Lung (tissue), 12 donors: Measurements from ENCODE around the gene PCDHB11. TPM values are rescaled to one million over a fixed set of nuclear protein-coding genes. Genes with fewer than 3 reads are reported as not detected.

Source experiments
- ATAC-seq: fragments of 200-7000 bp; cut with Tn5 transposase; one replicate; pipeline ENCODE4 v1.9.1; 2020; ENCODE audit warnings: moderate number of reproducible peaks; ENCODE audit not compliant: insufficient read depth, low FRiP score
- DNase-seq, 3 donors: peaks; one replicate each; pipeline ENCODE4 v3.0.0-alpha.2; 2013 to 2017
- H3K27ac ChIP-seq, 2 donors: one replicate each; pipeline ENCODE4 v1.5.1; 2013; ENCODE audit warnings: mild to moderate bottlenecking in 2 of 2, moderate library complexity in 2 of 2, control low read depth in 1 of 2, inconsistent platforms in 1 of 2, low read depth in 1 of 2, low read length in 1 of 2
- H3K27me3 ChIP-seq, 3 donors: one replicate each; pipeline ENCODE4 v1.5.1; 2013; ENCODE audit warnings: low read length in 2 of 3; ENCODE audit not compliant: control insufficient read depth in 3 of 3, insufficient read depth in 3 of 3
- H3K36me3 ChIP-seq, 4 donors: one replicate each; pipeline ENCODE4 v1.5.1; 2013; ENCODE audit warnings: low read length in 4 of 4, mild to moderate bottlenecking in 1 of 4, moderate library complexity in 1 of 4; ENCODE audit not compliant: control insufficient read depth in 4 of 4, insufficient read depth in 4 of 4
- H3K4me1 ChIP-seq, 5 donors: one replicate each; pipeline ENCODE4 v1.5.1; 2013; ENCODE audit warnings: low read length in 5 of 5, mild to moderate bottlenecking in 2 of 5, moderate library complexity in 1 of 5; ENCODE audit not compliant: control insufficient read depth in 5 of 5, insufficient read depth in 5 of 5
- H3K4me3 ChIP-seq: one replicate; pipeline ENCODE4 v1.5.1; 2013; ENCODE audit warnings: mild to moderate bottlenecking, control low read depth, moderate library complexity
- H3K9ac ChIP-seq, 2 donors: one replicate each; pipeline ENCODE4 v1.5.1; 2013; ENCODE audit warnings: low read length in 2 of 2, control low read depth in 1 of 2; ENCODE audit not compliant: insufficient read depth in 1 of 2
- H3K9me3 ChIP-seq, 4 donors: one replicate each; pipeline ENCODE4 v1.5.1; 2013; ENCODE audit warnings: low read length in 3 of 4, mild to moderate bottlenecking in 1 of 4, moderate library complexity in 1 of 4; ENCODE audit not compliant: control insufficient read depth in 4 of 4, insufficient read depth in 3 of 4
- polyA plus RNA-seq, 2 donors: library from polyadenylated mRNA; stranded (reverse); fragments of 200-250 nt; gene quantifications; one replicate each; pipeline ENCODE4 v1.2.1, GENCODE V29; 2013
- total RNA-seq, 2 donors: library from RNA; depleted of rRNA in 1 of 2; stranded (reverse); fragments of >200 nt in 1 of 2; gene quantifications; one replicate each; pipeline ENCODE4 v1.2.1, GENCODE V29; 2014 to 2021
- TF ChIP-seq, protein P1 (sequence below): IDR thresholded peaks from 2 replicates; pipeline ENCODE4 v1.5.1; 2012; ENCODE audit warnings: mild to moderate bottlenecking; ENCODE audit errors: control extremely low read depth, extremely low read depth
- donor health status: control.
- donor health status: control.
- donor health status: Bipolar disorder and iron deficiency.
- donor health status: healthy.
- donor health status: DM: yes; HTN: yes; CAD: no.

The PCDHB11 gene
- total and polyA plus RNA-seq, 4 donors: 0.44 to 9.6 (median 1.4) TPM

DNA sequence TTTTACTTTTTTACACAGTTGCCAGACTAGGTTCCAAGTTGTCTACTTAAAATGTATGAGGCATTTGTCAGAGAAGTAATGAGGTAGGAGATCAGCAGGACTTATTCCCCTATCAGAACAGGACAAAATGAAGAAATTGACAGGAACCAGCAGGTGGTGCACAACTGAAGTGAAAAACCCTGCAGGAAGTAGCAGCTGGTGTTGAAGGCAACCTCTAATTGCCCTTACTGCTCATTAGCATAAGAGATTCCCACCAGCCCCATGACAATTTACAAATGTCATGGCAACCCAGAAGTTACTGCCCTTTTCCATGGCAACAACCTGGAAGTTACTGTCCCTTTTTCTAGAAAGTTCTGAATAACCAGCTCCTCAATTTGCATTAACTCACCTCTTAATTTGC, 51.1 kb downstream of the PCDHB11 start:
- Histone ChIP-seq H3K9ac (no peak overlapping the region), H3K27me3 (no peaks in the 10 kb centered on the region), H3K4me3 (no peak overlapping the region), H3K27ac (no peak overlapping the region), H3K36me3 (peaks cover 0 to 12% (median 1%) of the 10 kb centered on the region in 4 donors), H3K9me3 (peaks cover 10 to 61% (median 38%) of the 10 kb centered on the region in 4 donors), H3K4me1 (no peaks in the 10 kb centered on the region)
- TF ChIP-seq, protein P1, sequence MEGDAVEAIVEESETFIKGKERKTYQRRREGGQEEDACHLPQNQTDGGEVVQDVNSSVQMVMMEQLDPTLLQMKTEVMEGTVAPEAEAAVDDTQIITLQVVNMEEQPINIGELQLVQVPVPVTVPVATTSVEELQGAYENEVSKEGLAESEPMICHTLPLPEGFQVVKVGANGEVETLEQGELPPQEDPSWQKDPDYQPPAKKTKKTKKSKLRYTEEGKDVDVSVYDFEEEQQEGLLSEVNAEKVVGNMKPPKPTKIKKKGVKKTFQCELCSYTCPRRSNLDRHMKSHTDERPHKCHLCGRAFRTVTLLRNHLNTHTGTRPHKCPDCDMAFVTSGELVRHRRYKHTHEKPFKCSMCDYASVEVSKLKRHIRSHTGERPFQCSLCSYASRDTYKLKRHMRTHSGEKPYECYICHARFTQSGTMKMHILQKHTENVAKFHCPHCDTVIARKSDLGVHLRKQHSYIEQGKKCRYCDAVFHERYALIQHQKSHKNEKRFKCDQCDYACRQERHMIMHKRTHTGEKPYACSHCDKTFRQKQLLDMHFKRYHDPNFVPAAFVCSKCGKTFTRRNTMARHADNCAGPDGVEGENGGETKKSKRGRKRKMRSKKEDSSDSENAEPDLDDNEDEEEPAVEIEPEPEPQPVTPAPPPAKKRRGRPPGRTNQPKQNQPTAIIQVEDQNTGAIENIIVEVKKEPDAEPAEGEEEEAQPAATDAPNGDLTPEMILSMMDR: no peak
- DNase-seq (no peak), ATAC-seq (no peak)

Other genes starting within 250 kb of the PCDHB11 start
Only the 30 nearest of the 37 such genes appear.
- gene PCDHB1, start 148.3 kb upstream of the PCDHB11 start, total RNA-seq: under 1 TPM; 0.11 to 0.28 TPM
- under 1 TPM; 0.01 to 0.04 TPM for gene PCDHB1, start 148.3 kb upstream of the PCDHB11 start, polyA plus RNA-seq
- 1 to 10 TPM; 4.4 to 6.8 TPM for gene PCDHB2, start 105.0 kb upstream of the PCDHB11 start, total RNA-seq
- gene PCDHB2, start 105.0 kb upstream of the PCDHB11 start, polyA plus RNA-seq: 1 to 10 TPM in 1 of 2 donors, under 1 TPM in 1; 0.61 to 1.1 TPM
- gene PCDHB3, start 99.2 kb upstream of the PCDHB11 start, total RNA-seq: 1 to 10 TPM; 3.0 to 7.8 TPM
- gene PCDHB3, start 99.2 kb upstream of the PCDHB11 start, polyA plus RNA-seq: under 1 TPM; 0.33 to 0.84 TPM
- 1 to 10 TPM; 3.3 to 3.4 TPM for gene PCDHB4, start 77.8 kb upstream of the PCDHB11 start, total RNA-seq
- 1 to 10 TPM in 1 of 2 donors, under 1 TPM in 1; 0.73 to 1.4 TPM for gene PCDHB4, start 77.8 kb upstream of the PCDHB11 start, polyA plus RNA-seq
- gene PCDHB5, start 64.4 kb upstream of the PCDHB11 start, total RNA-seq: 1 to 10 TPM; 4.8 to 8.1 TPM
- gene PCDHB5, start 64.4 kb upstream of the PCDHB11 start, polyA plus RNA-seq: 1 to 10 TPM in 1 of 2 donors, under 1 TPM in 1; 0.65 to 1.8 TPM
- 1 to 10 TPM; 1.1 to 1.7 TPM for gene PCDHB6, start 49.6 kb upstream of the PCDHB11 start, total RNA-seq
- gene PCDHB6, start 49.6 kb upstream of the PCDHB11 start, polyA plus RNA-seq: under 1 TPM; 0.16 to 0.24 TPM
- gene PCDHB7, start 27.0 kb upstream of the PCDHB11 start, total RNA-seq: 1 to 10 TPM; 2.8 to 4.7 TPM
- under 1 TPM; 0.31 to 0.87 TPM for gene PCDHB7, start 27.0 kb upstream of the PCDHB11 start, polyA plus RNA-seq
- gene PCDHB8, start 21.8 kb upstream of the PCDHB11 start, total RNA-seq: 1 to 10 TPM; 2.1 to 3.5 TPM
- under 1 TPM; 0.04 to 0.52 TPM for gene PCDHB8, start 21.8 kb upstream of the PCDHB11 start, polyA plus RNA-seq
- gene PCDHB16, start 17.2 kb upstream of the PCDHB11 start, total RNA-seq: 1 to 10 TPM; 3.6 to 9.2 TPM
- 1 to 10 TPM in 1 of 2 donors, under 1 TPM in 1; 0.87 to 1.0 TPM for gene PCDHB16, start 17.2 kb upstream of the PCDHB11 start, polyA plus RNA-seq
- gene PCDHB9, start 12.5 kb upstream of the PCDHB11 start, total RNA-seq: 1 to 10 TPM; 1.8 to 3.1 TPM
- under 1 TPM; 0.37 to 0.38 TPM for gene PCDHB9, start 12.5 kb upstream of the PCDHB11 start, polyA plus RNA-seq
- gene PCDHB10, start 7.3 kb upstream of the PCDHB11 start, total RNA-seq: 1 to 10 TPM; 1.9 to 6.3 TPM
- gene PCDHB10, start 7.3 kb upstream of the PCDHB11 start, polyA plus RNA-seq: under 1 TPM; 0.53 to 0.63 TPM
- gene PCDHB12, start 9.1 kb downstream of the PCDHB11 start, total RNA-seq: 10 to 100 TPM in 1 of 2 donors, 1 to 10 TPM in 1; 2.8 to 10.1 TPM
- under 1 TPM; 0.47 to 0.71 TPM for gene PCDHB12, start 9.1 kb downstream of the PCDHB11 start, polyA plus RNA-seq
- gene PCDHB13, start 14.3 kb downstream of the PCDHB11 start, total RNA-seq: 1 to 10 TPM; 3.3 to 7.7 TPM
- under 1 TPM; 0.58 to 0.59 TPM for gene PCDHB13, start 14.3 kb downstream of the PCDHB11 start, polyA plus RNA-seq
- 10 to 100 TPM in 1 of 2 donors, 1 to 10 TPM in 1; 2.8 to 10.6 TPM for gene PCDHB14, start 23.7 kb downstream of the PCDHB11 start, total RNA-seq
- 1 to 10 TPM in 1 of 2 donors, under 1 TPM in 1; 0.67 to 1.2 TPM for gene PCDHB14, start 23.7 kb downstream of the PCDHB11 start, polyA plus RNA-seq
- gene PCDHB15, start 45.8 kb downstream of the PCDHB11 start, total RNA-seq: 1 to 10 TPM; 3.2 to 8.0 TPM
- gene PCDHB15, start 45.8 kb downstream of the PCDHB11 start, polyA plus RNA-seq: 1 to 10 TPM; 1.4 to 1.8 TPM
- under 1 TPM; 0.17 to 0.83 TPM for gene SLC25A2, start 104.4 kb downstream of the PCDHB11 start, total RNA-seq
- gene SLC25A2, start 104.4 kb downstream of the PCDHB11 start, polyA plus RNA-seq: under 1 TPM; 0.05 to 0.22 TPM
- gene TAF7, start 121.2 kb downstream of the PCDHB11 start, total RNA-seq: 10 to 100 TPM; 51.4 to 97.1 TPM
- 10 to 100 TPM; 29.9 to 76.2 TPM for gene TAF7, start 121.2 kb downstream of the PCDHB11 start, polyA plus RNA-seq
- gene PCDHGA1, start 130.9 kb downstream of the PCDHB11 start, total RNA-seq: under 1 TPM; 0.57 to 0.71 TPM
- under 1 TPM; 0.15 to 0.16 TPM for gene PCDHGA1, start 130.9 kb downstream of the PCDHB11 start, polyA plus RNA-seq
- 1 to 10 TPM; 5.5 to 7.7 TPM for gene PCDHGA2, start 139.1 kb downstream of the PCDHB11 start, total RNA-seq
- 1 to 10 TPM in 1 of 2 donors, under 1 TPM in 1; 0.39 to 1.1 TPM for gene PCDHGA2, start 139.1 kb downstream of the PCDHB11 start, polyA plus RNA-seq
- 1 to 10 TPM; 2.1 to 5.1 TPM for gene PCDHGA3, start 144.2 kb downstream of the PCDHB11 start, total RNA-seq
- gene PCDHGA3, start 144.2 kb downstream of the PCDHB11 start, polyA plus RNA-seq: under 1 TPM; 0.26 to 0.45 TPM
- gene PCDHGB1, start 150.5 kb downstream of the PCDHB11 start, total RNA-seq: 1 to 10 TPM; 2.4 to 8.4 TPM
- under 1 TPM; 0.17 to 0.20 TPM for gene PCDHGB1, start 150.5 kb downstream of the PCDHB11 start, polyA plus RNA-seq
- 1 to 10 TPM; 4.6 to 7.0 TPM for gene PCDHGA4, start 155.4 kb downstream of the PCDHB11 start, total RNA-seq
- gene PCDHGA4, start 155.4 kb downstream of the PCDHB11 start, polyA plus RNA-seq: under 1 TPM; 0.35 to 0.48 TPM
- gene PCDHGB2, start 160.4 kb downstream of the PCDHB11 start, total RNA-seq: 10 to 100 TPM in 1 of 2 donors, 1 to 10 TPM in 1; 4.6 to 10.1 TPM
- gene PCDHGB2, start 160.4 kb downstream of the PCDHB11 start, polyA plus RNA-seq: under 1 TPM; 0.28 to 0.48 TPM
- 1 to 10 TPM; 2.9 to 9.3 TPM for gene PCDHGA5, start 164.5 kb downstream of the PCDHB11 start, total RNA-seq
- under 1 TPM; 0.31 to 0.32 TPM for gene PCDHGA5, start 164.5 kb downstream of the PCDHB11 start, polyA plus RNA-seq
- gene PCDHGB3, start 170.6 kb downstream of the PCDHB11 start, total RNA-seq: 1 to 10 TPM; 3.2 to 7.9 TPM
- under 1 TPM; 0.18 to 0.24 TPM for gene PCDHGB3, start 170.6 kb downstream of the PCDHB11 start, polyA plus RNA-seq
- gene PCDHGA6, start 174.3 kb downstream of the PCDHB11 start, total RNA-seq: 1 to 10 TPM; 4.9 to 8.5 TPM
- gene PCDHGA6, start 174.3 kb downstream of the PCDHB11 start, polyA plus RNA-seq: under 1 TPM; 0.59 to 0.96 TPM
- 1 to 10 TPM; 2.9 to 6.3 TPM for gene PCDHGA7, start 183.1 kb downstream of the PCDHB11 start, total RNA-seq
- gene PCDHGA7, start 183.1 kb downstream of the PCDHB11 start, polyA plus RNA-seq: under 1 TPM; 0.23 to 0.30 TPM
- gene PCDHGB4, start 188.1 kb downstream of the PCDHB11 start, total RNA-seq: 10 to 100 TPM in 1 of 2 donors, 1 to 10 TPM in 1; 6.9 to 12.1 TPM
- gene PCDHGB4, start 188.1 kb downstream of the PCDHB11 start, polyA plus RNA-seq: 1 to 10 TPM in 1 of 2 donors, under 1 TPM in 1; 0.31 to 1.0 TPM
- 1 to 10 TPM; 1.9 to 7.3 TPM for gene PCDHGA8, start 193.0 kb downstream of the PCDHB11 start, total RNA-seq
- gene PCDHGA8, start 193.0 kb downstream of the PCDHB11 start, polyA plus RNA-seq: under 1 TPM; 0.06 to 0.18 TPM
- 10 to 100 TPM in 1 of 2 donors, 1 to 10 TPM in 1; 10.0 to 14.3 TPM for gene PCDHGB5, start 198.3 kb downstream of the PCDHB11 start, total RNA-seq
- gene PCDHGB5, start 198.3 kb downstream of the PCDHB11 start, polyA plus RNA-seq: 1 to 10 TPM; 1.2 to 2.5 TPM